HG02870 (cell line): ENCODE measurements around the gene TTI1.
A peak's percentile ranks its signal among the peaks of the same experiment; 100 is the strongest.
"Not testable (repeated sequence)": the region's sequence is repeated elsewhere in the genome, so short reads cannot be mapped to it uniquely, and the experiment has no call there.

Experiments
- ATAC-seq: cut with Tn5 transposase; IDR thresholded peaks from one replicate; pipeline ENCODE4 v1.9.1; 2021; ENCODE audit warnings: mild to moderate bottlenecking, moderate library complexity; ENCODE audit not compliant: unreplicated experiment

Gene TTI1

DNA sequence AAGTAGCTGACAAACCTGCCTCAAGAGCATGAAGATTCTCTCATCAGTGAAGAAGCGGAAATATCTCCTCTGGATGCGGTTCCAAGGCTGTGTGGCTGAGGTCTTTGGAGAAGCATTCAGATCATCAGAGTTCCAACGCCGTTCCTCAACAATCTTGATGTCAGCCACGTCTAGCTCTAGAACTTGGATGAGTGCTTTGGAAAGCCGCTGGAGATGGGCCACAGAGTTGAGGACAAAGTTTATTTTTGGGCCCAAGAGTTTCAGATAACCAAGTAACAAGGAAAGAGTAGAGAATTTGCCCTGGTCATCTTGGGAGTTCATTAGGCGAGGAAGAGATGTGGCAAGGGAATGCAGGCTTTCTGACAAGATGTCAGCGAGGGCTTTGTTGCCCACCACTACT lies 20.9 kb downstream of the TTI1 start:
- ATAC-seq: no peak

DNA sequence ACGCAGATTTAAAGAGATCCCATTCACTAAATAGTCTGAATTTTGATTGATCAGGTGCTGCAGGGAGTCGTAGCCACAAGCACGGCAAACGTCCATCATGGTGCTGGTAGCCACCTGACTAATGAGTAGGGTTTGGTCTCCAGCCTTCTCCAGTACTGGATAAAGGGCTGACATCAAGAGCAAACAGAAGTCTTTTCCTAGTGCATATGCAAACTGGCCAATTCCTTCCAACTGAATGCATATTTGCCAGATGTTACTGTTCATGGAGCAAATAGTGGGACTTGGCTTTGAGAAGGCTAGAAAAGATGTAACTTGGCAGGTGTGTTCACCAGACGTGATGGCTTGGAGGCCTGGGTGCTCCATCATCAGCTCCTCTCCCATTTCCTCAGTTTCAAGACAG lies 21.6 kb downstream of the TTI1 start:
- ATAC-seq: no peak

DNA sequence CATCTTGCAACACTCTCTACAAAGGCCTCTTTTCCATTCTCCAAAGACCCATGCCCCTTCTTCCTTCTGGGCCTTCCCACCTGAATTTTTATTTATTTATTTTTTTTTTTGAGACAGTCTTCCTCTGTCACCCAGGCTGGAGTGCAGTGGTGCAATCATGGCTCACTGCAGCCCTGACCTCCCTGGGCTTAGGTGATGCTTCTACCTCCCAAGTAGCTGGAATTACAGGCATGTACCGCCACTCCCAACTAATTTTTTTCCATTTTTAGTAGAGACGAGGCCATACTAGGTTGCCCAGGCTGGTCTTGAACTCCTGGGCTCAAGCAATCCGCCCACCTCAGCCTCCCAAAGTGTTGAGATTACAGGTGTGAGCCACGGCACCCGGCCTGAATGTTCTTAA lies 23.8 kb downstream of the TTI1 start:
- not testable (repeated sequence) for ATAC-seq

DNA sequence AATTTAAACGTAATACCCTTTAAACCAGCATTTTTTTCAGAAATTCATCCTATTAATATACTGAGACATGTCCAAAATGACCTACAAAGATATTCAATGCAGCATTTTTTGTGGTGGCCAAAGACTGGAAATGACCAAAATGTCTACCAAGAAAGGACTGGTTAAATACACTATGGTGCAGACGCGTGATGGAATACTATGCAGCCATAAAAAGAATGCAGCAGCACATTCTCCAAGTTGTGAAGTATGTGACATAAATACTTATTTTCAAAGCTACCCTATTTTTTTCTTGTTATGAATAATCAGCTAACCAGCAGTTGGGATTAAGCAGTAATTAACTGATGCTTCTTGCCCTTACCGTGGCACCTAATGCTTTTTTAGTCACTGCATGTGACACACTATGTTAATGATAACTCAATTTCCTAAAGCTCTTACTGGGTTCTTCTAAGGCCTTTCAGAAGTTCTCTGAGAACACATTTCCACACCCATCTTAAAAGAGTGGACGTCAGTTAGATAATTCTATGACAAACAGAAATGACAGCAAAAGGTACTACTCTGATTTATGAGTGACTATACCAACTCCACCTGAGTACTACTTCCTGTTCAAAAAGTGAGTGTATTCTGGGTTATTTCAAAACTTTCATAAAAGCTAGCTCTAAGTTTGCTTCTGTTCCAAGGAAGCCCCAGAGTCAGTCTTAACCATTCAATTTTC lies 24.9 kb downstream of the TTI1 start:
- no peak for ATAC-seq

GRCh38 chr20:38007526-38007925 lies 25.7 kb downstream of the TTI1 start:
- no peak for ATAC-seq

DNA sequence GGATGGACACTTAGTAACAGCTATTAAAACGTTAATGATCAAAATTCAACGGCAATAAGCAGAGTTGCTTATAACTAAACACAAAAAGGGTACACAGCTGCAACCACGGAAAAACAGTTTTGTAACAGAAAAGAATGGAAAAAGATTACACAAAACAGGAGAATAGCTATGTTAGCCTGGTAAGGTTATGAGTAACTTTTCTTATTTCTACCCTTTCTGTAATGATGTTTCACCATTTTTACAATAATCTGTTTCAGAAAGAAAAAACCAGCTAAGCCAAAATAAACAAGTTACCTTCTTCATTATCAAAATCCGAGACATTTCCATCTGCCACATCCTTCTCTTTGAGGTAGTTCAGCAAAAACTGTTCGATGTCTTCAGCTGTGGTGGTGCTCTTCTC lies 27.4 kb downstream of the TTI1 start:
- no peak for ATAC-seq

- no peak for ATAC-seq
These were observed 28.8 kb downstream of the TTI1 start for GRCh38 chr20:38004416-38004815.

GRCh38 chr20:38002422-38002821 lies 30.8 kb downstream of the TTI1 start:
- no peak for ATAC-seq

- ATAC-seq: no peak
These were observed 31.3 kb downstream of the TTI1 start for GRCh38 chr20:38001981-38002380.

GRCh38 chr20:38001173-38001875 lies 31.9 kb downstream of the TTI1 start:
- ATAC-seq: no peak

GRCh38 chr20:38000293-38000692 lies 33.0 kb downstream of the TTI1 start:
- no peak for ATAC-seq

- no peak for ATAC-seq
These were observed 33.6 kb downstream of the TTI1 start for GRCh38 chr20:37999526-38000263.

DNA sequence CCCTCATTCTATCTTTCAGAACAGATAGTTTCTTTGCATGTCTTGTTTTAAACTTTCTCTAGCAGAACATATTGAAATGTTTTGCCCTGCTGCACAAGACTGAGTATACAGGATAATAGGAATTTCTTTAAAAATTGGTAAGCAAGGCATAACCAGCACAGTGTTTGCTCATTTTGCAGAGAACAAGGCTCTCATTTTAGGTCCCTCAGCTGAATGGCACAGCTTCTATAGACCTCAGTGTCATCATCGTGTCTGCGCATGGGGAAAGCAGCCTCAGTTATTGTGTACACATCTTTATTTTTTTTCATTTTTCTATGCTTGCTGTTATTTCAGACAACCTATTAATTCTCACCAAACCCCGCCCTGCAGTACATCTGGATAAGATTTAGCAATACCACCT lies 35.7 kb downstream of the TTI1 start:
- no peak for ATAC-seq

DNA sequence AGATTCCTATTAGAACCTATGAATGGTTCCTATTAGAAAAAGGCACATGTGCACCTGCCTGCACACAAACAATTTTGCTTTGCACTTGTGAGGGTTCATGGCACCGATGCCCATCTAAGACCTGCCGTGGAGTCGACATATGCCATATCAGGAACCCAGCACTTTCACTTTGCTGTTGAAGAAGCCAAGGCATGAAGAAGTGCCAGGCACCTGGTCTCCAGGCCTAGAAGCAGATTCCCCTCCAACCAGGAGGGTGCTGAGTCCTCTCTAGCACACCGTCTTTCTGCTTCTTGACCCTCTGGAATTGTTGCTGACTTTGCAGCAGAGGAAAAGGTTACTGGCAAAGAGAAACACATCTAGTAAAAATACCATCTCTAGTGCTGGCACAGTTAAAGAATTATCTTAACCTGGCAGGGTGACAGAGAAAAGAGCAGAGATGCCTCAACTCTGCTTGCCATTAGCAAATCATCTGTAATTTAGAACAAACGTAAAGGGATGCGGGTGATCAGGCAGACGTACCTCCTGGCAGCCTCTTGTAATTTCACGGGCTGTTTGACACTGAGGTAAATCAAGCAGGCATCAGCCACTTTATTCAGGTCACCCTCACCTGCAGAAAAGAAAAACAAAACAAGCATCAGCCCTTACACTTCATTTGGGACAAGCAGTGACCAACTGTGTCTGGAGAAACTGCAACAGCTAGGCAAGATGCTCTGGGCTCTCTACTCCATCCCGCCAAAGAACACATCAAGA lies 37.2 kb downstream of the TTI1 start:
- ATAC-seq: no peak

GRCh38 chr20:37994512-37994911 lies 38.7 kb downstream of the TTI1 start:
- ATAC-seq: no peak

DNA sequence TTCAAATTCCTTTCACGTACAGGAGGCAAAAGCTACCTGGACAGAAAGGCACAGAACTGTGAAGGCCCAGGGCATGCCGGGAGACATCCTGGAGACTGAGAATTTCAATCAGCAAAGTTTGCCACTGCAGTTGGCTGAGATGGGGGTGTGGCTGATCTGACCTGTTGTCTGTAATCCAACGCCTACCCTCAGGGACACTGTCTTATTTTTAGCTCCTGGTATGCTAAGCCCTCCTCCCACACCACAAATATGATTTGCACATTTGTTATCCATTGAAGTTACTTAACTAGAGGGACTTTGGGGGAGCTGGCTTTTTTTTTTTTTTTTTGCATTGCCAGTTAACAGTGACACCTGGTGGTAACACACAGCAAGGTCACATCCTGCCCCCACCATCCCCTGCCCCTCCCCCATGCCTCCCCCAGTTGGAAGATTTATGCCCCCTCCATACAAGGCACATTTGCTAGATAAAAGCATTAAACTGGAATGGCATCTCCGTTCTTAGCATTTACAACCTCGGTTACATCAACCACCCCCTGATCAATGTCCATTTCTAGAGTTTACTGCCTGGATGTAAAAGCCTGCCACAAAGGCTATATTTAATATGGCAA lies 40.4 kb downstream of the TTI1 start:
- ATAC-seq: no peak

DNA sequence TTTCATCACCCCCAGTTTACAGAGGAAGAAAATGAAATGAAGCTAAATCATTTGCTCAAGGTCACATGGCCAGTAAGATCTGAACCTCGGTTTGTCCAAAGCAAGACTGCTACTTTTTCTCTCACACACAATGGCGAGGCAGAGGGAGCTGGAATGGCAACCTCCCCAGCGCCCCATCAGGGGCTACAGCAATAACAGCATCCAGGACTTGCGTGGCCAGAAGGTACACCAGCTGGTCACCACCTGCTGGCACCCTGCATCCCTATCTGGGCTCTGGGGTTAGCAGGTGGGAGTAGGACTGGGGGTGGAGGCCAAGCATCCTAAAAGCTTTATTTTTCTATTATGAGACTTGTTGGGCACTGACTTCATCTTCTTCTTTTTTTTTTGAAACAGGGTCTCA lies 41.3 kb downstream of the TTI1 start:
- ATAC-seq: no peak

- ATAC-seq: no peak
These were observed 41.9 kb downstream of the TTI1 start for GRCh38 chr20:37991157-37991866.

DNA sequence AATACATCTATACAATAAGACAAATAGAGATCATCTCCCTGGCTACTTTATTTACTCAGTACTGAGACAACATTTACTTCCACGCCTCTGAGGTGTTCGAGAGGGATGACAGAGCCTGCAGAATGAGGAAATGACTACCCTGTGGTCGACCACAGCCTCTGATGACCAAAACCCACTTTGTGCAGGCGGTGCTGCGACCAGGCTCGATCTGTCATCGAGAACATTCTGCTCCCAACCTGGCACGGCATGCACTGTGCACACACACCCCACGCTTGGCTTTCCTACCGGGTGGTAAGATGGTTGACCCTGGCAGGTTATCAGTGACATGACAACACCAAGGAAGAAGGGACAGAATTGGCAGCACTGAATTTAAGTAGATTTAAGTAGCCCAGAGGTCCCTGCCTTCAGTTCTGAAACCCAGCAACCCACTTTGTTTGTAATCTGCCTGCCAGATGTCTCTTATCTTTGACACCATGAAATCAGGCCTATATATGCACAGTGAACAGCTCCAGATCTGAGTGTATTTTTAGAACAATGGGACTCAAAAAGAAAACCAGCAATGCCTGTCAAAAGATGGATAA lies 42.6 kb downstream of the TTI1 start:
- peak; percentile 94 for ATAC-seq
